ENCODE data around the gene PDZD4. TPM values are rescaled to one million over a fixed set of nuclear protein-coding genes. Genes with fewer than 3 reads are reported as not detected.

The PDZD4 gene
- total and polyA plus RNA-seq, 9 of the 15 experiments (the other 6 are each of a cell fraction or from before 2014, with no cell fraction given) = 0.05 to 0.38 (median 0.07) TPM; not detected in 5

DNA sequence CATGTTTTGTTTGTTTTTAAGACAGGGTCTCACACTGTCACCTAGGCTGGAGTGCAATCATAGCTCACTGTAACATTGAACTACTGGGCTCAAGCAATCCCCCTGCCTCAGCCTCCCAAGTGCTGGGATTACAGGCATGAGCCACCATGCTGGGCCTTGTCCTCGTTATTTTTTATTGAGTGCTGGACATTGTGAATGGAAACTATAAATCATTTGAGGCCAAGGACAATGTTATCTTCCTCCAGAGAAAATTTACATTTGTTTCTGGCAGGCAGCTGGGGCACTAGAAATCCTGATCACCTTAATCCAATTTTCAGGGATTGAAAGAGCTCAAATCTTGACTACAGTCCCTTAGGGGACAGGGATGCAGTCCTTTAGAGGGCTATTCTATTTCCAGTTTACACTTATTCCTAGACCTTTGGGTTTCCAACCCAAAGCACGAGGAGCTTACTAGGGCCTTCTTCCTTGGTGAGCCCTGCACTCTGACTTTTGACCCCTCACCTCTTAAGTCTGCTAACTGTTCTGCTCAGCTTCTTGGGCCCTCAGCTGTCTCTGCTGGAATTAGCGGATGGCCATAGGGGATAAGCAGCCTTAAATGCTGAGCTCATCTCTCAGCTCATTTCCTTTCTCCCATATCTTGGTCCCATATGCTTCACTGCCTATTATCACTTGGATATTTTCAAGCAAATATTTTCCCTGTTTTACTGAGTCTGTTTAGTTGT lies 23.0 kb upstream of the PDZD4 start (continued):
- TF ChIP-seq, protein P1, sequence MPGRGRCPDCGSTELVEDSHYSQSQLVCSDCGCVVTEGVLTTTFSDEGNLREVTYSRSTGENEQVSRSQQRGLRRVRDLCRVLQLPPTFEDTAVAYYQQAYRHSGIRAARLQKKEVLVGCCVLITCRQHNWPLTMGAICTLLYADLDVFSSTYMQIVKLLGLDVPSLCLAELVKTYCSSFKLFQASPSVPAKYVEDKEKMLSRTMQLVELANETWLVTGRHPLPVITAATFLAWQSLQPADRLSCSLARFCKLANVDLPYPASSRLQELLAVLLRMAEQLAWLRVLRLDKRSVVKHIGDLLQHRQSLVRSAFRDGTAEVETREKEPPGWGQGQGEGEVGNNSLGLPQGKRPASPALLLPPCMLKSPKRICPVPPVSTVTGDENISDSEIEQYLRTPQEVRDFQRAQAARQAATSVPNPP (IDR thresholded peaks at IDR 0.05; ENCODE audit: borderline replicate concordance, insufficient read depth, insufficient read length) = no peak
- no peak for TF ChIP-seq ATF1 (CRISPR knock-in tag; IDR thresholded peaks at IDR 0.05)
- no peak for TF ChIP-seq ATF1 (tag; IDR thresholded peaks at IDR 0.05)
- peak; percentile 53 to 55; a peak in 1 of 4 replicates for TF ChIP-seq TBL1XR1 (IDR thresholded peaks at IDR 0.05; ENCODE audit: low read length in 2 of 2)
- TF ChIP-seq EP300 (IDR thresholded peaks at IDR 0.05; ENCODE audit: low read length) = peak; percentile 86; the same call in 1 of the 2 replicates
- TF ChIP-seq BRD9 (IDR thresholded peaks at IDR 0.05; ENCODE audit: low read depth, partially characterized antibody) = no peak
- TF ChIP-seq U2AF2 (optimal IDR thresholded peaks at IDR 0.05; ENCODE audit: low read depth, low read length) = no peak
- TF ChIP-seq SIRT6 (IDR thresholded peaks at IDR 0.05; ENCODE audit: low read depth, low read length) = no peak
- no peak for TF ChIP-seq ESRRB (CRISPR knock-in tag; IDR thresholded peaks at IDR 0.05; ENCODE audit: borderline replicate concordance)
- TF ChIP-seq FOS (IDR thresholded peaks at IDR 0.05; ENCODE audit: extremely low read depth, insufficient read length) = no peak
- no peak for TF ChIP-seq KAT2B (IDR thresholded peaks at IDR 0.05; ENCODE audit: low read depth, low read length)
- TF ChIP-seq LARP7 (IDR thresholded peaks at IDR 0.05) = no peak
- TF ChIP-seq HMG20B (CRISPR knock-in tag; IDR thresholded peaks at IDR 0.05) = no peak
- 0 out of 2 replicates have a peak, but pooled peaks have one; percentile 48 for TF ChIP-seq ETV5 (CRISPR knock-in tag; IDR thresholded peaks at IDR 0.05; ENCODE audit: low read depth)
- TF ChIP-seq SMARCE1 (IDR thresholded peaks at IDR 0.05) = peak; percentile 53; the same call in 1 of the 2 replicates
- peak; percentile 82 for TF ChIP-seq FOXM1 (IDR thresholded peaks at IDR 0.05; ENCODE audit: low read depth)
- no peak for TF ChIP-seq FOXM1 (CRISPR knock-in tag; IDR thresholded peaks at IDR 0.05; ENCODE audit: low read depth)
- TF ChIP-seq, protein P2, sequence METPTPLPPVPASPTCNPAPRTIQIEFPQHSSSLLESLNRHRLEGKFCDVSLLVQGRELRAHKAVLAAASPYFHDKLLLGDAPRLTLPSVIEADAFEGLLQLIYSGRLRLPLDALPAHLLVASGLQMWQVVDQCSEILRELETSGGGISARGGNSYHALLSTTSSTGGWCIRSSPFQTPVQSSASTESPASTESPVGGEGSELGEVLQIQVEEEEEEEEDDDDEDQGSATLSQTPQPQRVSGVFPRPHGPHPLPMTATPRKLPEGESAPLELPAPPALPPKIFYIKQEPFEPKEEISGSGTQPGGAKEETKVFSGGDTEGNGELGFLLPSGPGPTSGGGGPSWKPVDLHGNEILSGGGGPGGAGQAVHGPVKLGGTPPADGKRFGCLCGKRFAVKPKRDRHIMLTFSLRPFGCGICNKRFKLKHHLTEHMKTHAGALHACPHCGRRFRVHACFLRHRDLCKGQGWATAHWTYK (CRISPR knock-in tag; IDR thresholded peaks at IDR 0.05) = no peak
- TF ChIP-seq ETV1 (tag; conservative IDR thresholded peaks at IDR 0.05; ENCODE audit: low read depth) = no peak
- no peak for TF ChIP-seq CHD4 (IDR thresholded peaks at IDR 0.05; ENCODE audit: insufficient read depth, insufficient replicate concordance, low read depth, low read length, poor library complexity, severe bottlenecking)
- TF ChIP-seq HIVEP1 (CRISPR knock-in tag; IDR thresholded peaks at IDR 0.05) = no peak
- peak in 1 of 2 experiments; percentile 53; a peak in 2 of 4 replicates for TF ChIP-seq RCOR1 (IDR thresholded peaks at IDR 0.05; ENCODE audit: borderline replicate concordance in 1 of 2, low read depth in 2 of 2, low read length in 2 of 2)
- TF ChIP-seq, protein P3, sequence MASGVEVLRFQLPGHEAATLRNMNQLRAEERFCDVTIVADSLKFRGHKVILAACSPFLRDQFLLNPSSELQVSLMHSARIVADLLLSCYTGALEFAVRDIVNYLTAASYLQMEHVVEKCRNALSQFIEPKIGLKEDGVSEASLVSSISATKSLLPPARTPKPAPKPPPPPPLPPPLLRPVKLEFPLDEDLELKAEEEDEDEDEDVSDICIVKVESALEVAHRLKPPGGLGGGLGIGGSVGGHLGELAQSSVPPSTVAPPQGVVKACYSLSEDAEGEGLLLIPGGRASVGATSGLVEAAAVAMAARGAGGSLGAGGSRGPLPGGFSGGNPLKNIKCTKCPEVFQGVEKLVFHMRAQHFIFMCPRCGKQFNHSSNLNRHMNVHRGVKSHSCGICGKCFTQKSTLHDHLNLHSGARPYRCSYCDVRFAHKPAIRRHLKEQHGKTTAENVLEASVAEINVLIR (CRISPR knock-in tag; IDR thresholded peaks at IDR 0.05) = no peak
- no peak for TF ChIP-seq SMARCA5 (IDR thresholded peaks at IDR 0.05)
- no peak for TF ChIP-seq ZNF197 (CRISPR knock-in tag; IDR thresholded peaks at IDR 0.05; ENCODE audit: low read depth)
- no peak for TF ChIP-seq ZNF165 (CRISPR knock-in tag; IDR thresholded peaks at IDR 0.05; ENCODE audit: borderline replicate concordance)
- TF ChIP-seq SMARCA4 (IDR thresholded peaks at IDR 0.05) = peak; percentile 88
- TF ChIP-seq PHTF2 (CRISPR knock-in tag; IDR thresholded peaks at IDR 0.05) = no peak

Data from K562 (cell line).